K562 (cell line): ENCODE measurements around the gene EOGT. TPM values are rescaled to one million over a fixed set of nuclear protein-coding genes. Genes with fewer than 3 reads are reported as not detected.

Experiments used
- ATF1 ChIP-seq, 2 experiments: fragments of 450-650 bp in 1 of 2; IDR thresholded peaks; 2 replicates each; pipeline ENCODE4 v1.6.1; 2016; ENCODE audit warnings: missing compliant biosample characterization in 1 of 2, missing genetic modification characterization in 1 of 2
- BRD9 ChIP-seq: fragments of 450-650 bp; IDR thresholded peaks from 2 replicates; pipeline ENCODE4 v1.6.1; 2018; ENCODE audit warnings: low read depth; ENCODE audit not compliant: partially characterized antibody
- CHD1 ChIP-seq: fragments of 200-600 bp; sonication (generic); IDR thresholded peaks from one replicate; pipeline ENCODE4 v1.6.1; 2012; ENCODE audit warnings: mild to moderate bottlenecking, moderate library complexity, low read length, inconsistent platforms
- CXXC5 ChIP-seq: fragments of 250-450 bp; sonication (Bioruptor Pico); IDR thresholded peaks from 2 replicates; pipeline ENCODE4 v1.8.0; 2022; ENCODE audit warnings: inconsistent platforms, mild to moderate bottlenecking, moderate library complexity
- ETV1 ChIP-seq: fragments of 450-650 bp; conservative IDR thresholded peaks from 2 replicates; pipeline ENCODE4 v1.6.1; 2016; ENCODE audit warnings: missing genetic modification characterization, control low read depth, low read depth, missing compliant biosample characterization
- HEY1 ChIP-seq: fragments of 250-450 bp; sonication (Bioruptor Pico); IDR thresholded peaks from 2 replicates; pipeline ENCODE4 v1.5.0; 2020; ENCODE audit warnings: mild to moderate bottlenecking, moderate library complexity, borderline replicate concordance
- HMG20B ChIP-seq: fragments of 250-450 bp; sonication (Bioruptor Pico); IDR thresholded peaks from 2 replicates; pipeline ENCODE4 v1.5.0; 2021; ENCODE audit warnings: mild to moderate bottlenecking
- HNRNPH1 ChIP-seq: fragments of 200-400 bp; formaldehyde crosslinking; optimal IDR thresholded peaks from 2 replicates; pipeline ENCODE3; 2017; ENCODE audit warnings: low read depth, mild to moderate bottlenecking, low read length, moderate library complexity
- MTA1 ChIP-seq: fragments of 450-650 bp; IDR thresholded peaks from 2 replicates; pipeline ENCODE4 v1.6.1; 2017; ENCODE audit warnings: borderline replicate concordance
- PHB ChIP-seq: fragments of 250-450 bp; sonication (Bioruptor Pico); IDR thresholded peaks from 2 replicates; pipeline ENCODE4 v1.5.0; 2021
- POLR2AphosphoS2 ChIP-seq: IDR thresholded peaks from 2 replicates; pipeline ENCODE4 v1.6.1; 2012; ENCODE audit warnings: low read length, improper control_type of control experiment
- PREB ChIP-seq: sonication (generic); formaldehyde crosslinking; IDR thresholded peaks from 2 replicates; pipeline ENCODE4 v1.8.1; 2023; ENCODE audit warnings: mild to moderate bottlenecking, missing genetic modification reagents
- PTBP1 ChIP-seq: fragments of 200-400 bp; formaldehyde crosslinking; IDR thresholded peaks from 2 replicates; pipeline ENCODE4 v1.6.1; 2017; ENCODE audit warnings: low read depth, low read length
- RFX7 ChIP-seq: fragments of 250-450 bp; sonication (Bioruptor Pico); IDR thresholded peaks from 2 replicates; pipeline ENCODE4 v1.5.1; 2021; ENCODE audit warnings: mild to moderate bottlenecking
- SNRNP70 ChIP-seq: fragments of 200-400 bp; formaldehyde crosslinking; optimal IDR thresholded peaks from 2 replicates; pipeline ENCODE3; 2017; ENCODE audit warnings: low read depth, low read length
- SREBF1 ChIP-seq: fragments of 150-350 bp; IDR thresholded peaks from 2 replicates; pipeline ENCODE4 v1.6.1; 2014; ENCODE audit warnings: antibody characterized with exemption, low read depth, low read length, borderline replicate concordance
- SRSF3 ChIP-seq: fragments of 200-400 bp; formaldehyde crosslinking; IDR thresholded peaks from 2 replicates; pipeline ENCODE4 v1.6.1; 2016; ENCODE audit warnings: mild to moderate bottlenecking, low read length, moderate library complexity; ENCODE audit not compliant: insufficient read depth
- TFE3 ChIP-seq: fragments of 450-650 bp; formaldehyde crosslinking; IDR thresholded peaks from 2 replicates; pipeline ENCODE4 v1.4.0; 2020; ENCODE audit warnings: mild to moderate bottlenecking, mixed read lengths
- TGIF2 ChIP-seq: sonication (generic); formaldehyde crosslinking; IDR thresholded peaks from 2 replicates; pipeline ENCODE4 v1.8.1; 2022; ENCODE audit warnings: mild to moderate bottlenecking, missing genetic modification reagents, moderate library complexity
- ZBTB7A ChIP-seq: IDR thresholded peaks from 2 replicates; pipeline ENCODE4 v1.6.1; 2011; ENCODE audit warnings: low read depth, mild to moderate bottlenecking, low read length, moderate library complexity, borderline replicate concordance; ENCODE audit not compliant: control insufficient read depth
- ZNF707 ChIP-seq: fragments of 250-450 bp; sonication (Bioruptor Pico); conservative IDR thresholded peaks from 2 replicates; pipeline ENCODE4 v1.8.0; 2022; ENCODE audit warnings: inconsistent platforms, mild to moderate bottlenecking, moderate library complexity
- ZNF79 ChIP-seq: fragments of 250-450 bp; sonication (Bioruptor Pico); IDR thresholded peaks from 2 replicates; pipeline ENCODE4 v1.4.0; 2020; ENCODE audit warnings: low read depth, mild to moderate bottlenecking, moderate library complexity
- ZSCAN29 ChIP-seq: fragments of 450-650 bp; IDR thresholded peaks from 2 replicates; pipeline ENCODE4 v1.6.1; 2017
- polyA plus RNA-seq, 8 experiments: library from polyadenylated mRNA; depleted of rRNA in 4 of 8; stranded (reverse) in 5 of 8; unstranded in 3 of 8; fragments of >200 nt; fragmentation: Nextera tagmentation in 2 of 8; fragmentation: Illumina TruSeq in 1 of 8; extraction: Ambion mirVana in 2 of 8; extraction: Trizol in 1 of 8; gene quantifications; 2 replicates each; pipeline versions ENCODE4 v1.2.1 to v1.2.3, GENCODE V29; 2011 to 2014; ENCODE audit warnings: inconsistent platforms in 1 of 8, missing spikeins in 1 of 8
- total RNA-seq, 7 experiments: library from RNA; depleted of rRNA in 6 of 7; stranded (reverse); fragments of >200 nt in 6 of 7; fragmentation: Illumina TruSeq in 2 of 7; extraction: Trizol in 2 of 7; gene quantifications; 2 replicates each; pipeline versions ENCODE4 v1.2.1 to v1.2.3, GENCODE V29; 2011 to 2021; ENCODE audit warnings: low replicate concordance in 1 of 7
- TF ChIP-seq, protein P1 (sequence below): fragments of 450-650 bp; formaldehyde crosslinking; IDR thresholded peaks from 2 replicates; pipeline ENCODE4 v1.4.0; 2022; ENCODE audit warnings: mild to moderate bottlenecking, moderate library complexity
- TF ChIP-seq, protein P2 (sequence below): fragments of 250-450 bp; sonication (Bioruptor Pico); IDR thresholded peaks from 2 replicates; pipeline ENCODE4 v1.4.0; 2020; ENCODE audit warnings: mild to moderate bottlenecking, moderate library complexity

Gene EOGT
- total and polyA plus RNA-seq, 9 of the 15 experiments (the other 6 are each of a cell fraction or from before 2014, with no cell fraction given) = 3.6 to 17.9 (median 7.4) TPM

- TF ChIP-seq SNRNP70 (no peak), CXXC5 (CRISPR knock-in tag) (peak; percentile 75), CHD1 (no peak), SREBF1 (no peak), TFE3 (CRISPR knock-in tag) (no peak), TGIF2 (no peak), POLR2AphosphoS2 (peak; percentile 93), ZNF707 (CRISPR knock-in tag) (no peak), PTBP1 (no peak), ETV1 (peak; percentile 71; the same call in 1 of the 2 replicates), PREB (CRISPR knock-in tag) (no peak), PHB (CRISPR knock-in tag) (no peak), HEY1 (no peak), SRSF3 (no peak), ZNF79 (CRISPR knock-in tag) (no peak), ZBTB7A (no peak), ZSCAN29 (no peak), MTA1 (no peak), HNRNPH1 (no peak), HMG20B (CRISPR knock-in tag) (no peak), BRD9 (no peak), RFX7 (no peak), ATF1 (CRISPR knock-in tag; IDR thresholded peaks at IDR 0.05) (no peak), ATF1 (tag; IDR thresholded peaks at IDR 0.05) (peak; percentile 95)
- TF ChIP-seq, protein P1, sequence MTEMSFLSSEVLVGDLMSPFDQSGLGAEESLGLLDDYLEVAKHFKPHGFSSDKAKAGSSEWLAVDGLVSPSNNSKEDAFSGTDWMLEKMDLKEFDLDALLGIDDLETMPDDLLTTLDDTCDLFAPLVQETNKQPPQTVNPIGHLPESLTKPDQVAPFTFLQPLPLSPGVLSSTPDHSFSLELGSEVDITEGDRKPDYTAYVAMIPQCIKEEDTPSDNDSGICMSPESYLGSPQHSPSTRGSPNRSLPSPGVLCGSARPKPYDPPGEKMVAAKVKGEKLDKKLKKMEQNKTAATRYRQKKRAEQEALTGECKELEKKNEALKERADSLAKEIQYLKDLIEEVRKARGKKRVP = no peak
- TF ChIP-seq, protein P2, sequence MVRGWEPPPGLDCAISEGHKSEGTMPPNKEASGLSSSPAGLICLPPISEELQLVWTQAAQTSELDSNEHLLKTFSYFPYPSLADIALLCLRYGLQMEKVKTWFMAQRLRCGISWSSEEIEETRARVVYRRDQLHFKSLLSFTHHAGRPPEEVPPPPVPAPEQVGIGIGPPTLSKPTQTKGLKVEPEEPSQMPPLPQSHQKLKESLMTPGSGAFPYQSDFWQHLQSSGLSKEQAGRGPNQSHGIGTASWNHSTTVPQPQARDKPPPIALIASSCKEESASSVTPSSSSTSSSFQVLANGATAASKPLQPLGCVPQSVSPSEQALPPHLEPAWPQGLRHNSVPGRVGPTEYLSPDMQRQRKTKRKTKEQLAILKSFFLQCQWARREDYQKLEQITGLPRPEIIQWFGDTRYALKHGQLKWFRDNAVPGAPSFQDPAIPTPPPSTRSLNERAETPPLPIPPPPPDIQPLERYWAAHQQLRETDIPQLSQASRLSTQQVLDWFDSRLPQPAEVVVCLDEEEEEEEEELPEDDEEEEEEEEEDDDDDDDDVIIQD (CRISPR knock-in tag) = no peak
Measured at GRCh38 chr3:69051756-69052471, 38.4 kb upstream of the EOGT start, which contains the start of gene TMF1 (continued).
